Astrocyte (in vitro differentiated cells and primary cell): ENCODE measurements around the gene RABGAP1L. TPM values are rescaled to one million over a fixed set of nuclear protein-coding genes. Genes with fewer than 3 reads are reported as not detected.

Experiments
- DNase-seq: peaks from one replicate; pipeline ENCODE4 v3.0.0-alpha.2; 2010; ENCODE audit warnings: low read depth
- FAIRE-seq: peaks from 2 replicates; lab custom pipeline; 2011; peaks lifted over from hg19 to GRCh38; lab: Jason Lieb, UNC
- H2AFZ ChIP-seq: 2 replicates; pipeline ENCODE4 v1.6.0; 2012; ENCODE audit warnings: low read depth, low read length, inconsistent platforms
- H3K27ac ChIP-seq: 2 replicates; pipeline ENCODE4 v1.5.1; 2011; ENCODE audit warnings: low read depth, low read length, inconsistent platforms
- H3K27me3 ChIP-seq: 2 replicates; pipeline ENCODE4 v1.6.0; 2011; ENCODE audit warnings: low read length, inconsistent platforms; ENCODE audit not compliant: insufficient read depth
- H3K36me3 ChIP-seq: 2 replicates; pipeline ENCODE4 v1.5.1; 2011; ENCODE audit warnings: low read length, inconsistent platforms; ENCODE audit not compliant: insufficient read depth
- H3K4me1 ChIP-seq: 2 replicates; pipeline ENCODE4 v1.5.1; 2011; ENCODE audit warnings: low read length, inconsistent platforms; ENCODE audit not compliant: insufficient read depth
- H3K4me2 ChIP-seq: 2 replicates; pipeline ENCODE4 v1.6.0; 2012; ENCODE audit warnings: low read length, inconsistent platforms
- H3K4me3 ChIP-seq: 2 replicates; pipeline ENCODE4 v1.5.1; 2011; ENCODE audit warnings: low read depth, mild to moderate bottlenecking, low read length, inconsistent platforms; ENCODE audit not compliant: insufficient read depth
- H3K79me2 ChIP-seq: 2 replicates; pipeline ENCODE4 v1.6.0; 2012; ENCODE audit warnings: mild to moderate bottlenecking, low read length, inconsistent platforms; ENCODE audit not compliant: insufficient read depth
- H3K9ac ChIP-seq: 2 replicates; pipeline ENCODE4 v1.6.0; 2012; ENCODE audit warnings: mild to moderate bottlenecking, low read length, inconsistent platforms
- H3K9me3 ChIP-seq: 2 replicates; pipeline ENCODE4 v1.5.1; 2012; ENCODE audit warnings: low read depth, mild to moderate bottlenecking, low read length, inconsistent platforms; ENCODE audit not compliant: insufficient read depth
- H4K20me1 ChIP-seq: 2 replicates; pipeline ENCODE4 v1.6.0; 2012; ENCODE audit warnings: low read length, inconsistent platforms; ENCODE audit not compliant: insufficient read depth
- H3K27ac Mint-ChIP-seq: one replicate; pipeline ENCODE4 v1.8.0; 2021; ENCODE audit warnings: mild to moderate bottlenecking, mixed read lengths; ENCODE audit not compliant: unreplicated experiment
- H3K27me3 Mint-ChIP-seq: one replicate; pipeline ENCODE4 v1.8.0; 2021; ENCODE audit warnings: low read depth, mixed read lengths; ENCODE audit not compliant: unreplicated experiment
- H3K36me3 Mint-ChIP-seq: one replicate; pipeline ENCODE4 v1.8.0; 2021; ENCODE audit warnings: low read depth, mixed read lengths; ENCODE audit not compliant: unreplicated experiment
- H3K4me1 Mint-ChIP-seq: one replicate; pipeline ENCODE4 v1.8.0; 2021; ENCODE audit warnings: low read depth, mixed read lengths; ENCODE audit not compliant: unreplicated experiment
- H3K4me3 Mint-ChIP-seq: one replicate; pipeline ENCODE4 v1.8.0; 2021; ENCODE audit warnings: mild to moderate bottlenecking, moderate library complexity, mixed read lengths; ENCODE audit not compliant: unreplicated experiment
- H3K9me3 Mint-ChIP-seq: one replicate; pipeline ENCODE4 v1.8.0; 2021; ENCODE audit warnings: mild to moderate bottlenecking, mixed read lengths; ENCODE audit not compliant: unreplicated experiment
- CTCF ChIP-seq: IDR thresholded peaks from 2 replicates; pipeline ENCODE4 v1.5.1; 2011; ENCODE audit warnings: low read depth, mild to moderate bottlenecking, inconsistent platforms, low read length, moderate library complexity; ENCODE audit not compliant: insufficient read depth
- EZH2 ChIP-seq: IDR thresholded peaks from 2 replicates; pipeline ENCODE4 v1.6.1; 2012; ENCODE audit warnings: mild to moderate bottlenecking, low read length, inconsistent platforms; ENCODE audit not compliant: insufficient read depth
- total RNA-seq: library from RNA; stranded (reverse); gene quantifications from 2 replicates; pipeline ENCODE4 v1.2.1, GENCODE V29; 2021

RABGAP1L gene
- total RNA-seq, 1 donor from 2014 or later = 40.2 TPM

DNA sequence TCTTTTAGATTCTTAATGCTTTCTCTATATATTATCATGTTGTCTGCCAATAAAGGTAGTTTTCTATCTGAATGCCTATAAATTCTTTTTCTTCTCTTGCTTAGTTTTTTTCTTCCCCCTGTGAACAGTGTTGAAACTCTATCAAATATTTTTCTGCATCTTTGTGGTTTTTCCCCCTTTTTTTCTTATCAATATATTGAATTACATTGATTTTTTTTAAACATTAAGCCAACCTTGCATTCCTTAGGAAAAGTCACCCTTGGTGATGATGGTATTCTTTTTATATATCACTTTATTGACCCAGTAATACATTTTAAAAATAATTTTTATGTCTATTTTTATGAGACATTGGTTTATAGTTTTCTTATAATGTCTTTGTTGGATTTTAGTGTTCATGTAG is 131.7 kb downstream of the RABGAP1L start:
- Histone ChIP-seq H4K20me1 (no peaks in the 10 kb centered on the region), H3K4me1 (no peaks in the 10 kb centered on the region), H3K4me2 (no peak overlapping the region), H3K27me3 (no peaks in the 10 kb centered on the region), H3K9me3 (no peaks in the 10 kb centered on the region), H3K79me2 (no peaks in the 10 kb centered on the region), H3K9ac (no peak overlapping the region), H2AFZ (no peak overlapping the region), H3K36me3 (no peaks in the 10 kb centered on the region), H3K27ac (no peak overlapping the region), H3K4me3 (no peak overlapping the region)
- no peak overlapping the region for H3K27ac Mint-ChIP-seq
- TF ChIP-seq EZH2 = no peak
- TF ChIP-seq CTCF = no peak
- H3K27me3 Mint-ChIP-seq = no peaks in the 10 kb centered on the region
- DNase-seq = no peak
- peaks cover 17% of the 10 kb centered on the region for H3K36me3 Mint-ChIP-seq
- FAIRE-seq = no peak
- H3K4me3 Mint-ChIP-seq = no peak overlapping the region
- peaks cover 4% of the 10 kb centered on the region for H3K9me3 Mint-ChIP-seq
- H3K4me1 Mint-ChIP-seq = no peaks in the 10 kb centered on the region

DNA sequence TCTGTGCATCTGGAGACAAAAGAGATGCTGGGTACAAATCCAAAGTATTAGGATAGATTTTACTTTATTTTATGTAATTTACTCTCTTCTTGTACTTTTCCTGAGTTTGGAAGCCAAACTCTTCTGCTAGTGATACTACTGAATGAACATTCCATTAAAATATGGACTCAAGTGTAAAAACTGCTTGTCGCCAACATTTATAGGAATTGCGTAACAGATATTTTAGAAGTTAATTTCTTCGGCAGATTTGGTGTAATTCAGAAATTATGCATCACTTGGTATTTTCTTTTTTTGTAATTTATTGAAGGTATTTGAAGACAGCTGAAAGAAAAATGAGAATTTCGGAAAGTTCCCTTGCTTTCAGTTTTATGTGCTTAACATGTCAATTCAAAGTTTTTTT is 137.0 kb downstream of the RABGAP1L start:
- Histone ChIP-seq H3K27ac (no peak overlapping the region), H4K20me1 (no peaks in the 10 kb centered on the region), H3K4me2 (no peak overlapping the region), H3K36me3 (no peaks in the 10 kb centered on the region), H3K4me3 (no peak overlapping the region), H3K79me2 (no peaks in the 10 kb centered on the region), H3K9me3 (no peaks in the 10 kb centered on the region), H2AFZ (no peak overlapping the region), H3K4me1 (no peaks in the 10 kb centered on the region), H3K9ac (no peak overlapping the region), H3K27me3 (no peaks in the 10 kb centered on the region)
- FAIRE-seq (no peak), DNase-seq (no peak)
- H3K27ac Mint-ChIP-seq = no peak overlapping the region
- peaks cover 3% of the 10 kb centered on the region for H3K36me3 Mint-ChIP-seq
- TF ChIP-seq CTCF = no peak
- no peak for TF ChIP-seq EZH2
- no peaks in the 10 kb centered on the region for H3K9me3 Mint-ChIP-seq
- H3K4me1 Mint-ChIP-seq = no peaks in the 10 kb centered on the region
- H3K27me3 Mint-ChIP-seq = no peaks in the 10 kb centered on the region
- H3K4me3 Mint-ChIP-seq = no peak overlapping the region

- no peak overlapping the region for H3K27ac Mint-ChIP-seq
Measured at GRCh38 chr1:174297351-174297750, 138.0 kb downstream of the RABGAP1L start.

More at GRCh38 chr1:174297351-174297750, 138.0 kb downstream of the RABGAP1L start:
- Histone ChIP-seq H3K36me3 (no peaks in the 10 kb centered on the region), H3K4me1 (no peaks in the 10 kb centered on the region), H3K79me2 (no peaks in the 10 kb centered on the region), H3K4me2 (no peak overlapping the region), H3K9ac (no peak overlapping the region), H3K27ac (no peak overlapping the region), H3K9me3 (no peaks in the 10 kb centered on the region), H3K4me3 (no peak overlapping the region), H4K20me1 (no peaks in the 10 kb centered on the region), H3K27me3 (no peaks in the 10 kb centered on the region), H2AFZ (no peak overlapping the region)
- FAIRE-seq (no peak), DNase-seq (no peak)
- Mint-ChIP-seq H3K36me3 (peaks cover 5% of the 10 kb centered on the region), H3K9me3 (peaks cover 5% of the 10 kb centered on the region), H3K4me3 (no peak overlapping the region), H3K27me3 (no peaks in the 10 kb centered on the region), H3K4me1 (no peaks in the 10 kb centered on the region)
- TF ChIP-seq EZH2 = no peak
- no peak for TF ChIP-seq CTCF
